Suppressor macrophage treated with lipopolysaccharide for 4 hours (primary cell): ENCODE data around the gene B4GALNT4.
"Not testable (repeated sequence)": the region's sequence is repeated elsewhere in the genome, so short reads cannot be mapped to it uniquely, and the experiment has no call there.

Experiments used
- DNase-seq: peaks from one replicate; pipeline ENCODE4 v3.0.0-alpha.2; 2020

Gene B4GALNT4

DNA sequence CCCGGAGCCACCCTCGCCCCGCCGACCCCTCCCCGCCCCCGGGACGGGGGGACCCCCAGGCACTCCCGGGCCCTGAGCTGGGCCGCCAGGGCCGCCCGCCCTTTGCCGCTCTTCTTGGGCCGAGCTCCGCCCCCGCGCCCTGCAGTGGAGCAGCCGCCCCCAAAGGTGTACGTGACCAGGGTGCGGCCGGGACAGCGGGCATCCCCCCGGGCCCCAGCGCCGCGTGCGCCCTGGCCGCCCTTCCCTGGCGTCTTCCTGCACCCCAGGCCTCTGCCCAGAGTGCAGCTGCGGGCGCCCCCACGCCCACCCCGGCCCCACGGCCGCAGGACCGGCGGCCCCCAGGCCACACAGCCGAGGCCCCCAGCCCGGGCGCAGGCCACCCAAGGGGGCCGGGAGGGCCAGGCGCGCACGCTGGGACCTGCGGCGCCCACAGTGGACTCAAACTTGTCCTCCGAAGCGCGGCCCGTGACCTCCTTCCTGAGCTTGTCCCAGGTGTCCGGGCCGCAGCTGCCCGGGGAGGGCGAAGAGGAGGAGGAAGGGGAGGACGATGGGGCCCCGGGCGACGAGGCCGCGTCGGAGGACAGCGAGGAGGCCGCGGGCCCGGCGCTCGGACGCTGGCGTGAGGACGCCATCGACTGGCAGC is 7.4 kb downstream of the B4GALNT4 start:
- DNase-seq = no peak

DNA sequence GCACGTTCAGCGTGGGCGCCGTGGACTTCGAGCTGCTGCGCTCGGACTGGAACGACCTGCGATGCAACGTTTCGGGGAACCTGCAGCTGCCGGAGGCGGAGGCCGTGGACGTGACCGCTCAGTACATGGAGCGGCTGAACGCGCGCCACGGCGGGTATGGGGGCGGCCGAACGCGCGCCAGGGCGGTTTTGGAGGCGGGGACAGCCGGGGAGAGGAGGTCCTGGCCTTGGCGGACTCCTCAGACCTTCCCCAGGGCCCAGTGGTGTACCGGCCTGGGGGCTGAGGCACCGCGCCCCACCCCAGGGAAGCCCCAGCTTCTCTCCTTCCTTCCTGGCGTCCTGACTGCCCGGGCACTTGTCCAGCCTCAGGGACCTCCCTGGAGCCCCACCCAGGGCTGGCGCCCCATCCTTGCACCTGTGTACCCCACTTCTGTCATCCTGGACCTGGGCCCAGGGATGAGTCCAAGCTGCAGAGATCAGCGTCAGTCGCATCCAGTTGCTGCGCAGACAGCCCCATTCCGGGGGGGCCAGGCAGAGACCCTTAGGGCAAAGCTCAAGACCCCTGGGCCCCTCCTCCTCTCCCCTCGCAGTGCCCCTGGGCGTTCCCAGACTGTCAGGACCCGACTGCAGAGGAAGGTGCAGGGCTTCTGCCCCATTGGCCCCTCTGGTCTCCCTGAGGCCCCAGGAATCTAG is 8.0 kb downstream of the B4GALNT4 start:
- no peak for DNase-seq

DNA sequence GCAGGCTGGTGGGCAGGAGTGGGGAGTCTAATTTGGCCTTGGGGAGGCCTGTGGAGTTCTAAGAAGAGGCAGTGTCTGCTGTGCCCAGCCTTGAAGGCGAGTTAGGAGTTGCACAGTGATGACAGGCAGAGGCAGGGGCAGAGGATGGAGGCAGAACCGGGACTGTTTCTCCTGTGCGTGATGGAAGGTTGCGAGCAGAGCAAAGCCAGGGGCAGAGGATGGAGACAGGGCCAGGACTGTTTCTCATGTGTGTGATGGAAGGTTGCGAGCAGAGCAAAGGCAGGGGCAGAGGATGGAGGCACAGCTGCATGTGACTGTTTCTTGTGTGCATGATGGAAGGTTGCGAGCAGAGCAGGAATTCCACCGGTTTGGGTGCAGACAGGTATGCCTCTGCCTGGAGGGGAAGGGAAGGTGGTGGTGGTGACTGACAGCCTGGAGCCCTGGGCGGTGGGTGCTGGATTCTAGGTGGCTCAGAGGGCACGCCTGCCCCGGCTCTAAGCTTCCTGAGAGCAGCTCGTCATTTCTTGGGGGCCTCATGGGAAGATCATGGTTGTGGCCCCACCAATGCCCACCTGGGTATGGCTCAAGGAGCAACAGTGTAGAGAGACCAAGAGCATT is 8.7 kb downstream of the B4GALNT4 start:
- DNase-seq = no peak

DNA sequence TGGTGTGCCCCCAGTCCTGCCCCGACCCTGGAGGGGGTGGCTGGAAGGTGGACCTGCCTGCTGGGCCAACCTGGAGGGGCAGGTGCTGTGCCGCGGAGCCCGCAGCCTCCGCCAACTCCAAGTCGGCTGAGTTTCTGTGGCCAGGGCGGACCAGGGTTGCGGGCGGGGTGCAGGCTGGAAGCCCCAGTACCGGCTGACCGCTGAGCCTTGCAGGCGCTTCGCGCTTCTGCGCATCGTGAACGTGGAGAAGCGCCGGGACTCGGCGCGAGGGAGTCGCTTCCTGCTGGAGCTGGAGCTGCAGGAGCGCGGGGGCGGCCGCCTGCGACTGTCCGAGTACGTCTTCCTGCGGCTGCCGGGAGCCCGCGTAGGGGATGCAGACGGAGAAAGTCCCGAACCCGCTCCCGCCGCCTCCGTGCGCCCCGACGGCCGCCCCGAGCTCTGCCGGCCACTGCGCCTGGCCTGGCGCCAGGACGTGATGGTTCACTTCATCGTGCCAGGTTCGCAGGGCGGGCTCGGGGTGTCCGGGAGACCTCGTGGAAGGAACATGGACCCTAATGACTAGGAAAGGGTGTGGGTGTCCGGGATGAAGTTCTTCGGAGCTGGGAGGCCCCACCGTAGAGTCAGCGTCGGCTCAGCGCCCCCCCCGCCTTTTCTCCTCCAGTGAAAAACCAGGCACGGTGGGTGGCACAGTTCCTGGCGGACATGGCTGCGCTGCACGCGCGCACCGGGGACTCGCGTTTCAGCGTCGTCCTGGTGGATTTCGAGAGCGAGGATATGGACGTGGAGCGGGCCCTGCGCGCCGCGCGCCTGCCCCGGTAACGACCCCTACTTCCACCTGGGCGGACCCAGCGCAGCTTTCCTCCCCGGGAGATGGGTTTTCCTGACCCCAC is 10.2 kb downstream of the B4GALNT4 start:
- DNase-seq = no peak

DNA sequence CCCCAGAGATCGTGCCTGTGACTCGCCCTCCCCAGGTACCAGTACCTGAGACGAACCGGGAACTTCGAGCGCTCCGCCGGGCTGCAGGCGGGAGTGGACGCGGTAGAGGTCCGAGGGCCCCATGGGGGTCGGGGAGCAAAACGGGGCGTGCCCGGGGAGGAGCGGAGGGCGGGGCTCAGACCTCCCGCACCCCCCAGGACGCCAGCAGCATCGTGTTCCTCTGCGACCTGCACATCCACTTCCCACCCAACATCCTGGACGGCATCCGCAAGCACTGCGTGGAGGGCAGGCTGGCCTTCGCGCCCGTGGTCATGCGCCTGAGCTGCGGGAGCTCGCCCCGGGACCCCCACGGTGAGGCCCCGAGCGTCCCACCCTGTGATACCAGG is 10.8 kb downstream of the B4GALNT4 start:
- no peak for DNase-seq

DNA sequence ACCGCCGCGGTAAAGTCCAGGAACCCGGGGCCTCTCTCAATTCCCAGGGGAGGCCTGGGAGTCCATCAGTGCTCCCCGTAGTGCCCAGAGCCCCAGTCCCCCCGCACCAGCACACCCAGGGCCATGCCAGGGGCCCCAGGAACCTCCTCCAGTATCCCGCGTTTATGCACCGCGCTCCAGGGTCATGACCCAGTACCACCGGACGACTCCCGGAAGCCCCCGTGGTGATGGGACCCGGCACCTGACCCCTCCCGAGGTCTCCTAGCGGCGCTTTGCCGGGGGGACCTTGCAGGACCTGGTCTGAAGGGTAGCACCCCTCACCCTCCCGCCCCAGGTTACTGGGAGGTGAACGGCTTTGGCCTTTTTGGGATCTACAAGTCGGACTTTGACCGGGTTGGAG is 11.2 kb downstream of the B4GALNT4 start:
- DNase-seq = no peak

DNA sequence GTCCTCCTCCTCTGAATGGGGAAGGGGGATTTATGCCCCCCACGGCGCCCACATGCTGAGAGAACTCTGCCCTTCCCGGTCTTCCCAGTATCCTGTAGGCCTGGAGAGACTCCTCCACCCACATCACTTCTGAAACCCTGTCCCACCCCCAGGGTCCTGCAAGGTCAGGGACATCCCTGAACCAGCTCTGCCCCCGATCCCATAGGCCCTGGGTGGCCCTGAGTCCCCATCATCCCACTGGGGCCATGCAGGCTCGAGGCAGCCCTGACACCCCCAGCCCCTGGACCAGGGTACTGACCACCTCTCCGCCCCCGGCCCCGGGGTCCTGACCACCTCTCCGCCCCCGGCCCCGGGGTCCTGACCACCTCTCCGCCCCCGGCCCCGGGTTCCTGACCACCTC is 11.7 kb downstream of the B4GALNT4 start:
- DNase-seq = no peak

DNA sequence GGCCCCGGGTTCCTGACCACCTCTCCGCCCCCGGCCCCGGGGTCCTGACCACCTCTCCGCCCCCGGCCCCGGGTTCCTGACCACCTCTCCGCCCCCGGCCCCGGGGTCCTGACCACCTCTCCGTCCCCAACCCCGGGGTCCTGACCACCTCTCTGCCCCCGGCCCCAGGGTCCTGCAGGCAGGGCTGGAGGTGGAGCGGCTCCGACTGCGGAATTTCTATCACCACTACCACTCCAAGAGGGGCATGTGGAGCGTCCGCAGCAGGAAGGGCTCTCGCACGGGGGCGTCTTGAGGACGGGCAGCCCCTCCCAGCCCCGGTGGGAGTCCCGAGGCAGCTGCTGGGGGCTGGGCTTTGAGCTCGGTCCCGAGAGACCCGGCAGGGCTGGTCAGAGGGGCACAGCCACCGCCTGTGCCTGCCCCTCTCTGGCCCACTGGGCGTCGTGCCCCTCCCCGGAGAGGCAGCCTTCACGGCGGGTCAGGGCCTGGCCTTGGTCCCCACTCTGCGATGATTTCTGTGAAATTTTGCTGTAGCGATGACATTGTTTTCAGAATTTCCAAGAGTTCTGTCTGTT is 12.3 kb downstream of the B4GALNT4 start:
- no peak for DNase-seq

DNA sequence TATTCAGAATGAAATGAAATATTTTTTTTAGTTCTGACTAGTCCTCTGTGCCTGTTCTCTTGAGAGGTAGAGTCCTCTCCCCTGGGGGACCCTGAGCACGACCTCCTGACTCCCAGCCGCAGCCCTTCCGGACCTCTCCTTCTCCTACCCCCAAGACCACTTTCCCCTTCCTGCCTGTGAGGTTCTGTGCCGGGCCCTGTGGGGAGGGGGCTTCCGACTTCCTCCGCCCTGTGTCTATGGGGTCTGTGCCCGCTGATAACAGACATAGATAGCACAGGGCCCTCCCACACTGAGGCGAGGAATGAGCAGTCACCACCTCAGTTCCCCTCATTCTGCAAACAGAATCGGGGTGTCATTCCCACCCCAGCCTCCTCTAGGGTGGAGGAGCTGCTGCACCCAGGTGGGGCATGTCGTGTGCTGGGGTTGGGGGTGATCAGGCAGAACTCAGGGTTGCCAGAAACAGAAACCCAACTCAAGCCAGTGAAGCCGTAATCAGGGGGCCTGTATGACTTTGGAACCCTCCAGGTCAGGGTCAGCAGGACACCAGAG is 12.9 kb downstream of the B4GALNT4 start:
- DNase-seq = no peak

DNA sequence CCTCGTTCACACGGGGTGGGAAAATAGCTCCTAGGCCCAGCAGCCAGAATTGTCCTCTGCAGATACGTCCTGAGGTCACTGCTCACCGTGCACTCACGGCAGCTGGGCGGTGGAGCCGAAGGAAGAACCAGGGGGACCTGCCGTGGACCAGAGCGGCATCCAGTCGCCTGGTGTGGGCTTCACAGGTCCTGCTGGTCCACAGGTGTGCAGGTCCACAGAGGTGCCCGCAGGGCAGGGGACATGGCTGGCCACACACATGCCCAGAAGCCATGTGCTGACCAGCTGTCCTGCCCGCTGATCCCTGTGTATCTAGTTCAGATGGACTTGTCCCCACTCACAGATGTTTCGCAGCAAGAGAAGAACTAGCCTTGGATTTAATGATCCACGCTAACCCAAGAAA is 14.1 kb downstream of the B4GALNT4 start:
- no peak for DNase-seq

DNA sequence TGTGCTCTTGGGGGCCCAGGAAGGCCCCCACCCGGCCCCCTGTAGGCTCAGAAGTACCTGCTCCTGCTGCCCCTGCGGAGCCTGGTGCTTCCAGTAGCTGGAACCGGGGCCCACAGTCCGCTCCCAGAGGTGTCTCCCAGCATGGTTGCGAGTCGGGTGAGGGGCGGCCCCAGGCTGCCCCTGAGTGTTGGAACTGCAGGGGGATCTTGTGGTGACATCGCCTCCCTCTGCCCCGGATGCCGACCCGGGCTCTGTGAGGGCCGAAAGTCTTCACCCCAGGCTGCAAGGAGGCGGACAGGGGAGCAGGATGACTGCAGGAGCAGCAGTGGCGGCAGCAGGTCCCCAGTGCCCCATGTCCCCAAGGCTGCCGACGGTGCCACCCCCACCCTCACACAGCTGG is 15.2 kb downstream of the B4GALNT4 start:
- DNase-seq = no peak

DNA sequence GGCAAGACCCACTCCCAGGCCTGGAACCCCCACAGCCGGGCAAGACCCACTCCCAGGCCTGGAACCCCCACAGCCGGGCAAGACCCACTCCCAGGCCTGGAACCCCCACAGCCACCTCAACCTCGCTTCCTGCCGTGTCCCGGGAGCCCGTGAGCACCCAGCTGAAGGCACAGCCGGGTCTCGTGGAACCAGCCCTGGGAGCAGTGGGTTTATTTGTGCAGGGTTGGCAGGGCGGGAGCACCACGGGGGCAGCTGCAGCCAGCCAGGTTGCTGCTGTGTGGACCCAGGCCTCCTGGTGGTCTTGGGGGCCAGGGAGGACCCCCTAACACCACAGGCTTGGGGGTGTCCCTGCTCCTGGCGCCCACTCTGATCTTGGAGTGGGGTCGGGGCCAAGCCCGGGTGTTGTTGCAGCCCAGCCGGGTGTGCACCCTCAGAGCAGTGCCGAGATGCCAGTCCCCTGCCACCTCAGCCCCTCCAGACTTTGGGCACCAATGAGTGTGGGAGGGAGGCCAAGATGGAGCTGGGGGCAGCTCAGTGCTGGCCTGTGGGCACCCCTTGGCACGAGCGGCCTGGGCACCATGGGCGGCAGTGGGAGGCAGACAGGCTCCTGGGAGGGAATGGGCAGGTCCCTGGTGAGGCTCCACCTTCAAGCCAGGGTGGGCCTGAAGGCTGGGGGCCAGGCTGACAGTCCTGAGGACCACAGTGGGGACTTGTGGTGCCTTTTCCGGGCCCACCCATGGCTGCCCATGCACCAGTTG is 16.5 kb downstream of the B4GALNT4 start:
- no peak for DNase-seq

DNA sequence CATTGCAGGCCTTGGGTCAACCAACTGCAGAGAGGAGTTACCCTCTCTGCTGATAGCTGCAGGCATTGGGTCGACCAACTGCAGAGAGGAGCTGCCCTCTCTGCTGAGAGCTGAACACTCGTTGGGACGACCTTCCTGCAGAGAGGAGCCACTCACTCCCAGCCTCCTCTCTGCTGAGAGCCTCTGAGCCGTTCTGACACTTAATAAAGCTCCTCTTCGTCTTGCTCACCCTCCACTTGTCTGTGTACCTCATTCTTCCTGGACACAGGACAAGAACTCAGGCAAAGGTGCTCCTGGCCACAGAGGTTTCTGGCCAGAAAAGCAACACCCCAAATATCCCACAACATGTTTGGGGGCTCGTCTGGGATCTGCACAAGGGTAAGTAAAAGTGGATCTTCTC is 17.2 kb downstream of the B4GALNT4 start:
- no peak for DNase-seq

DNA sequence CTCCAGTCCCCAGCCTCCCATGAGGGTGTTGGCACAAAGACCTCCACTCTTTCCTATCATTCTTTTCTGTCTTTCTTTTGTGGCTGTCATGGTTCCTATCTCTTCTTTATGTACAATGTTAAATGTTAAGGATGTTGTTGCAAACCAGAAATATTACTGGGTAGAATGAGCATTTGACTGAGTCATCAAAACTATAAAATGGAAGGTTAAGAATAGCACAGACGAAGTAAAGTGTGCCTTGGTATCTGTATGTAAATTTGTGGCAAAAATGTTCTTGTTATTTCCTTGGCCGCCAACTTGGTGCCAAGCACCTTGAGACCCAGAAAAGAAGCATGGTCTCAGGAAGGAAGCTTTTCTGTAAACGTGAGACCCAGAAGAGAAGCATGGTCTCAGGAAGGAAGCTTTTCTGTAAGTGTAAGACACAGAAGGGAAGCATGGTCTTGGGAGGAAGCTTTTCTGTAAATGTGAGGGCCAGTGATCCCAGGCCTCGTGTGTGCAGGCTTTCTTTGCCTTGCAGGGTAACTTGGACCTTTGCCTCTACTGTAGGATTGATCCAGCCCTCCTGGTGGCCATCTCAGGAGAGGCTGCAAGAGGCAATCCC is 18.0 kb downstream of the B4GALNT4 start:
- no peak for DNase-seq

DNA sequence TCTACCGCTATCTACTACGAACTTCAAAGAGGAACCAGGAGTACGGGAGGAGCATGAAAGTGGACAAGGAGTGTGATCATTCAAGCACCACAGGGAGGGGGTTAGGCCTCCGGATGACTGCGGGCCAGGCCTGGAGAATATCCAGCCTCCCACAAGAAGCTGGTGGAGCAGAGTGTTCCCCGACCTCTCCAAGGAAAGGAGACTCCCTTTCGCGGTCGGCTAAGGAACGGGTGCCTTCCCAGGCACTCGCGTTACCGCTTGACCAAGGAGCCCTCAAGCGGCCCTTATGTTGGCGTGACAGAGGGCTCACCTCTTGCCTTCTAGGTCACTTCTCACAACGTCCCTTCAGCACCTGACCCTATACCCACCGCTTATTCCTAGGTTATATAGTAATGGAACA is 20.1 kb downstream of the B4GALNT4 start:
- DNase-seq = not testable (repeated sequence)

DNA sequence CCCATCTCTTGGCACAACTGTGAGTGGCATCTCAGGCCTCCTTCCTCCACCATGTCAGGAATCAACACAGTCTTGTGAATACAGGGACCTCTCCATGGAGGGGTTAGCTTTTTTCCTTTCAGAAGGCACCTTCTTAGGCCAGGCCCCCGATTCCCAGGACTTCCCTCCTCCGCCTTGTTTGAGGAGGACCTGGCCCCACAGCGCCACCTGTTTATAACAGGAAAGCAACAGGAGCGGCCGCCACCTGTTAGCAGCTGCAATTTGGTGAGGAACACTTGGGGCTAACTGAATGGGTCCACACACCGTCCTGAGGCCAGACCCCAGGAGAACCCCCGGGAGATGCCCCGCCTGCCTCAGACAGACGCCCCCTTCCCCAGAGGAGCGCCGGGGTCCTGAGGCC is 20.9 kb downstream of the B4GALNT4 start:
- DNase-seq = no peak

DNA sequence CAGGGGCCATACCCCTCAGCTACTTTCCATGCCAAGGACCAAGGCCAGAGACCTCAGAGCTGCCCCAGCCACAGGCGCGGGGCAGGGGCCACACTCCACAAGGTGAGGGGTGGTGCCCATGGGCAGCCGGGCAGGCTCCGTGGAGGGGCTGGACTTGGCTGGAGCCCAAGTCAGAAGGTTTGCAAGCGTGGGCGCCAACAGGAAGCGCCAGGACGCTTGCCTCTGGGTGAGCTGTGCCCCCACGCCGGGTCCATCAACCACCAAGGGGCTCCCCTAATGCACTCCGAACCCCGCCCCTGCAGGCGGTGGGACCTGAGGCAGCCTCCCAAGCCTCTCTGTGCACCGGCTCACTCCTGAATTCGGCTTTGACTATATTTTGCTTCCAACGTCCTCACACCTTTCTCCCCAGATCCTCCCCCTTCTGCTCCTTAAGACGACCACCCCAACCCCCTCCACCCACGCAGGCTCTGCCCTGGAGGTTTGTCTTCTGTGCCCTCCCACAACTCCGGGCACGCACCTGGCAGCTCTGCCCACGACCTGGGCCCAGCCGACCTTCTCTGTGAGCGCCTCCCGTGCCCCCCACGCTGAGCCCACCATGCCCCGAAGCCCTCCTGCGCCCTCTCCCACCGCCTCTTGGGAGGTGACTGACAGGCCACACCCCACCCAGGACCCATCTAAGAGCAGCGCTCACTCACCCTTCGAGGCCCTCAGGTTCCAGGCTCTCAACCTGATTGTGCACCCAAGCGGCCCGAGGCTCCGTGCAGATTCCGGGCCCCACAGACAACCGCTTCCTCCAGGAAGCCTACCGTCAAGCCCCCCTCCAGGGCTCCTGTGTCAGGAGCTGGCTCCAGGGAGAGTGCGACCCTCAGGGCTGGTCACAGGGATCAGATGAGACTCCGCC is 22.1 kb downstream of the B4GALNT4 start:
- no peak for DNase-seq

DNA sequence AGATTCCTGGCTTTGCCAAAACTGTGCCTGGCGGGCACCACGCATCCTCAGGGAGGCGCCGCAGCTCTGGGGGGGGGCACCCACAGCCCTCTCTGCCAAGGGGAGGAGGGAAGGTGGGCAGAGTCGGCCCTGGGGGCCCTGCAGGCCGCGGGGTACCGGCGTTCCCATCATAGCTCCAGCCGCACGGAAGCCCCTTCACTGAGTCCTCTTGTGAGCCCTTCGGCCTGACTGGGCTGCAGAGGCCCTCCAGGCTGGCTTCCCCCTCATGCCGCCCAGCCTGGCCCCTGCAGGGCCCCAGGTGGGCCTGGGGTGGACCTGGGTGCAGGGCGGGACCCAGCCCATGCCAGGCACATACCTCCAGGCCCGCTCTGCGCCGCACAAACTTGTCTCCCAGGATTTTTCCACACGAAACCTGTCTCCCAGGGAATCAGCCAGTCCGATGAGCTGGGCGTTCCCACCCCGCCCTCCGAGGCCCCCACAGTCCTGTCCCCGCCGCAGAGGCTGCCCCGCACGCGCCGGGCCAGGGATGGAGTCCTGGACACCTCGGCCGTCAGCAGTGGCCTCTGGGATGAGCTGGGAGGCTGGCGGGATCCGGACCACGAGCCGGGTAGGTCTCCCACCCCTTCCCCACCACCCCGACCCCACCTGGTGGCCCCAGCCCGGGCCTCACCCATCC is 22.9 kb downstream of the B4GALNT4 start:
- DNase-seq = no peak

DNA sequence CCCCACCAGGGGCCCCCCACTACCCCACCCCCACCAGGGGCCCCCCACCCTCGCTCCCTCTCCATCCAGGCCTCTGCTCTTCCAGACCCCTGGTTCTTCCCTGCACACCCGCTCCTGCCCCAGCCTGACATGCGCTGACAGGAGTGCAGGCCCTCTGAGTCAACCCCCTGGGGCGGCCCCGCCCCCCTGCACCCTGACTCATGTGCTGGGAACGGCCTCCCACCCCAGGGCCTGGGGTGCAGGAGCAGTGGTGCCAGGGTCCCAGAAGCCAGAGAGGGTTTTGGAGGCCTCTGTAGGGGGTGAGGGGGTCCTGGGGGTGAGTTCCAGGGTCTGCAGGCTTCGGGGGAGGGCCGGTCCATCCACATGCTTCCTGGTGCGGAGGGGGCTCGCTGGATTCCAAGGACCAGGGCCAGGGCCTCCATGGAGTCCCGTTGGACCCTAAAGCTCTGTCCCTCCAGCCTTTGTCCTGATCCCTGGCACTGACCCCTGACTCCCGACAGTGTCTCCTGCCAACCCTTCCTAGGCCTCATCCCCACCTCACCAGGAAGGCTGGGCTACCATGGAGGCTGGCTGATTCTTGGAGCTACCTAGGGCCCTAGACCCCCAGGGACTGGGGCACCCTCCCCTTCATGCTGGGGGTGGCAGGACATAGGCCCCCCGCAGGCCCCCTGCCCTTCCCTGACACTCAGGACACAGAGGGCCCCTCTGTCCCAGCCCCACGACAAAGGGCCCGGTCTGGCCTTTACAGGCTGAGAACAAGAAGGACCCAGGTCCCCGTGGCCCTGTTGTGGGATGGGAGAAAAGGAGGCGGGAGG is 24.1 kb downstream of the B4GALNT4 start:
- DNase-seq = no peak
